HG03469 (cell line): ENCODE measurements around the gene EPB41L5.
"Not testable (repeated sequence)": the region's sequence is repeated elsewhere in the genome, so short reads cannot be mapped to it uniquely, and the experiment has no call there.

Source experiments
- ATAC-seq: cut with Tn5 transposase; IDR thresholded peaks from one replicate; pipeline ENCODE4 v1.9.1; 2021; ENCODE audit warnings: mild to moderate bottlenecking, moderate library complexity, moderate number of reproducible peaks; ENCODE audit not compliant: unreplicated experiment

Gene EPB41L5

GRCh38 chr2:120192280-120192679, 179.4 kb downstream of the EPB41L5 start:
- no peak for ATAC-seq

GRCh38 chr2:120195553-120195952, 182.7 kb downstream of the EPB41L5 start:
- ATAC-seq, result no peak

- not testable (repeated sequence) for ATAC-seq
These were observed 187.1 kb downstream of the EPB41L5 start for GRCh38 chr2:120199817-120200459.

GRCh38 chr2:120203251-120204021, 190.6 kb downstream of the EPB41L5 start:
- ATAC-seq, result no peak

- ATAC-seq, result no peak
These were observed 191.1 kb downstream of the EPB41L5 start for GRCh38 chr2:120204022-120204405.

GRCh38 chr2:120204417-120204816, 191.5 kb downstream of the EPB41L5 start:
- ATAC-seq, result no peak

- ATAC-seq, result no peak
These were observed 192.2 kb downstream of the EPB41L5 start for GRCh38 chr2:120204945-120205670.

GRCh38 chr2:120206022-120206581, 193.2 kb downstream of the EPB41L5 start:
- no peak for ATAC-seq

GRCh38 chr2:120208381-120209353, 195.8 kb downstream of the EPB41L5 start:
- ATAC-seq, result no peak

GRCh38 chr2:120209427-120210269, 196.8 kb downstream of the EPB41L5 start:
- ATAC-seq, result no peak

GRCh38 chr2:120210270-120210693, 197.4 kb downstream of the EPB41L5 start:
- no peak for ATAC-seq

GRCh38 chr2:120218181-120218580, 205.3 kb downstream of the EPB41L5 start:
- no peak for ATAC-seq

- no peak for ATAC-seq
These were observed 206.4 kb downstream of the EPB41L5 start for GRCh38 chr2:120219291-120219690.

- ATAC-seq, result no peak
These were observed 206.9 kb downstream of the EPB41L5 start for GRCh38 chr2:120219766-120220165.

- ATAC-seq, result no peak
These were observed 207.9 kb downstream of the EPB41L5 start for GRCh38 chr2:120220756-120221155.

GRCh38 chr2:120221616-120222015, 208.7 kb downstream of the EPB41L5 start:
- ATAC-seq, result no peak

- ATAC-seq, result no peak
These were observed 209.5 kb downstream of the EPB41L5 start for GRCh38 chr2:120222186-120223033.
